Endothelial cell of umbilical vein (primary cell): ENCODE measurements around the gene ACSF3. TPM values are rescaled to one million over a fixed set of nuclear protein-coding genes. Genes with fewer than 3 reads are reported as not detected.

Experiments used
- BruUV-seq: library from RNA; stranded (reverse); fragments of 400-500 nt; replicated peaks from 2 replicates; lab custom pipeline; 2021; lab: Mats Ljungman, UMichigan
- CTCF ChIA-PET: fragments of 300-600, 350-600 bp; sonication (Branson Sonifier 250); formaldehyde crosslinking; loops from one replicate; lab custom pipeline; 2021; ENCODE audit warnings: antibody characterized with exemption, inconsistent platforms; lab: Charles Lee
- POLR2A ChIA-PET: fragments of 300-600, 350-600 bp; sonication (Branson Sonifier 250); formaldehyde crosslinking; loops from one replicate; lab custom pipeline; 2021; ENCODE audit warnings: antibody characterized with exemption, inconsistent platforms; lab: Charles Lee
- DNase-seq: peaks from one replicate; pipeline ENCODE4 v3.0.0-alpha.2; 2011; ENCODE audit warnings: low read depth, low spot score
- FAIRE-seq: peaks from 2 replicates; lab custom pipeline; 2011; peaks lifted over from hg19 to GRCh38; lab: Jason Lieb, UNC
- H2AFZ ChIP-seq: 2 replicates; pipeline ENCODE4 v1.6.0; 2012; ENCODE audit warnings: low read depth, low read length, control low read depth, inconsistent platforms
- H3K27ac ChIP-seq: 2 replicates; pipeline ENCODE4 v1.5.1; 2011; ENCODE audit warnings: low read depth, mild to moderate bottlenecking, control low read depth, low read length, moderate library complexity; ENCODE audit not compliant: insufficient read depth
- H3K27me3 ChIP-seq, 2 experiments: 2 replicates each; pipeline versions ENCODE4 v1.6.0 to v1.6.1; 2011; ENCODE audit warnings: low read length in 2 of 2, mixed read lengths in 1 of 2; ENCODE audit not compliant: control insufficient read depth in 2 of 2, insufficient read depth in 2 of 2
- H3K36me3 ChIP-seq, 2 experiments: 2 replicates in 1 of 2; 3 replicates in 1 of 2; pipeline ENCODE4 v1.5.1; 2011; ENCODE audit warnings: low read length in 2 of 2, mild to moderate bottlenecking in 1 of 2, moderate library complexity in 1 of 2; ENCODE audit not compliant: control insufficient read depth in 2 of 2, insufficient read depth in 2 of 2; ENCODE audit errors: extremely low read depth in 1 of 2
- H3K4me1 ChIP-seq: 3 replicates; pipeline ENCODE4 v1.5.1; 2011; ENCODE audit warnings: mild to moderate bottlenecking, low read length; ENCODE audit not compliant: control insufficient read depth, insufficient read depth; ENCODE audit errors: extremely low read depth
- H3K4me2 ChIP-seq: 2 replicates; pipeline ENCODE4 v1.6.1; 2011; ENCODE audit warnings: low read length, control low read depth, mixed read lengths; ENCODE audit not compliant: insufficient read depth
- H3K4me3 ChIP-seq, 3 experiments: fragments of 200-600 bp in 1 of 3; sonication (generic), shearing (Covaris generic) in 1 of 3; replicated peaks in 1 of 3; 2 replicates each; pipeline ENCODE4 v1.5.1; 2011 to 2016; ENCODE audit warnings: control low read depth in 3 of 3, low read length in 3 of 3, mild to moderate bottlenecking in 2 of 3, inconsistent platforms in 1 of 3, low read depth in 1 of 3, moderate library complexity in 1 of 3; ENCODE audit not compliant: insufficient read depth in 1 of 3
- H3K79me2 ChIP-seq: 2 replicates; pipeline ENCODE4 v1.6.0; 2012; ENCODE audit warnings: low read length, inconsistent platforms; ENCODE audit not compliant: control insufficient read depth, insufficient read depth
- H3K9ac ChIP-seq: replicated peaks from 2 replicates; pipeline ENCODE3; 2011; ENCODE audit warnings: low read length, control low read depth; ENCODE audit not compliant: insufficient read depth; ENCODE audit errors: extremely low read depth
- H3K9me1 ChIP-seq: replicated peaks from 3 replicates; pipeline ENCODE4 v1.6.0; 2011; ENCODE audit warnings: mild to moderate bottlenecking, low read length; ENCODE audit not compliant: control insufficient read depth, insufficient read depth; ENCODE audit errors: extremely low read depth
- H3K9me3 ChIP-seq: replicated peaks from 2 replicates; pipeline ENCODE4 v1.5.1; 2012; ENCODE audit warnings: low read length, inconsistent platforms; ENCODE audit not compliant: control insufficient read depth, insufficient read depth
- H4K20me1 ChIP-seq: replicated peaks from 2 replicates; pipeline ENCODE3; 2011; ENCODE audit warnings: mild to moderate bottlenecking, low read length; ENCODE audit not compliant: control insufficient read depth, insufficient read depth; ENCODE audit errors: extremely low read depth
- EZH2 ChIP-seq: IDR thresholded peaks from 2 replicates; pipeline ENCODE4 v1.6.1; 2012; ENCODE audit warnings: borderline replicate concordance, low read depth, mild to moderate bottlenecking, moderate library complexity, low read length, inconsistent platforms; ENCODE audit not compliant: severe bottlenecking
- FOS ChIP-seq: IDR thresholded peaks from 2 replicates; pipeline ENCODE4 v1.6.1; 2011; ENCODE audit warnings: mild to moderate bottlenecking, low read length, moderate library complexity, borderline replicate concordance; ENCODE audit not compliant: insufficient read depth
- GATA2 ChIP-seq: IDR thresholded peaks from 2 replicates; pipeline ENCODE4 v1.7.0; 2011; ENCODE audit warnings: low read depth, mild to moderate bottlenecking, moderate library complexity, mixed read lengths, low read length; ENCODE audit not compliant: insufficient read length, insufficient read depth
- JUN ChIP-seq: IDR thresholded peaks from 2 replicates; pipeline ENCODE4 v1.6.1; 2011; ENCODE audit warnings: borderline replicate concordance, low read depth; ENCODE audit not compliant: insufficient read length, insufficient read depth
- MYC ChIP-seq: IDR thresholded peaks from one replicate; pipeline ENCODE4 v1.6.1; 2011; ENCODE audit warnings: mild to moderate bottlenecking, low read depth, low read length
- POLR2A ChIP-seq: IDR thresholded peaks from 2 replicates; pipeline ENCODE4 v1.6.1; 2012; ENCODE audit warnings: low read depth, mild to moderate bottlenecking, control low read depth, low read length
- POLR2AphosphoS5 ChIP-seq: IDR thresholded peaks from 2 replicates; pipeline ENCODE4 v1.6.1; 2012; ENCODE audit warnings: low read depth, mild to moderate bottlenecking, control low read depth, low read length, moderate library complexity; ENCODE audit not compliant: insufficient read depth
- dilution Hi-C: fragments of 300-500 bp; cut with MboI; formaldehyde crosslinking; loops from one replicate; pipeline ENCODE4 v1.15.0; 2019; ENCODE audit warnings: low sequenced_read_pairs; ENCODE audit not compliant: extremely low pct_ligation_motif_present
- intact Hi-C: fragments of 100-400 bp; cut with micrococcal nuclease; formaldehyde crosslinking; loops from one replicate; pipeline ENCODE4 v1.10.0; 2022
- polyA plus RNA-seq, 4 experiments: library from polyadenylated mRNA; depleted of rRNA in 3 of 4; stranded (reverse) in 3 of 4; unstranded in 1 of 4; fragments of >200 nt; gene quantifications; 2 replicates each; pipeline versions ENCODE4 v1.2.1 to v1.2.3, GENCODE V29; 2011 to 2012; ENCODE audit warnings: missing spikeins in 1 of 4
- total RNA-seq: library from RNA; stranded (reverse); gene quantifications from 2 replicates; pipeline ENCODE4 v1.2.3, GENCODE V29; 2021
- TF ChIP-seq, protein P1 (sequence below): IDR thresholded peaks from 2 replicates; pipeline ENCODE4 v1.6.1; 2011; ENCODE audit not compliant: insufficient read depth, insufficient read length
- TF ChIP-seq, protein P2 (sequence below), 2 donors: IDR thresholded peaks; 1 replicate in 1 of 2; 2 replicates in 1 of 2; pipeline ENCODE4 v1.5.1; 2011; ENCODE audit warnings: low read length in 2 of 2, mild to moderate bottlenecking in 2 of 2, moderate library complexity in 2 of 2, control low read depth in 1 of 2, inconsistent platforms in 1 of 2, low read depth in 1 of 2; ENCODE audit not compliant: insufficient read depth in 1 of 2; ENCODE audit errors: extremely low read depth in 1 of 2

The ACSF3 gene
- total and polyA plus RNA-seq, 2 donors (not counting 3 experiments of a cell fraction or from before 2014, with no cell fraction given), result 18.6 to 33.2 TPM

DNA sequence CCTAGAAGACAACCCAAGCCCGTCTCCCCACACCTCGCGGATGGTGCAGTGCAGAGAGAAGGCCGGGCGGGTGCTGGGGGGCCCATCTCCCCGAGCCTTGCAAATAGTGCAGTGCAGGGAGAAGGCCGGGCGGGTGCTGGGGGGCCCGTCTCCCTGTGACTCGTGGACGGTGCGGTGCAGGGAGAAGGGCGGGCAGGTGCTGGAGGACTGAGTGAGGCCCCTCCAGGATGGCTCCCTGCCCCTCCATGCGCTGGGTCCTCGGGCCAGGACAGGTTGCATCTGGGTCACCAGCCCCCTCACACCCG, 40.0 kb upstream of the ACSF3 start:
- Histone ChIP-seq H3K4me3 (no peak overlapping the region), H3K9ac (no peak overlapping the region), H4K20me1 (no peaks in the 10 kb centered on the region), H3K36me3 (no peaks in the 10 kb centered on the region), H3K27ac (no peak overlapping the region), H3K9me3 (no peaks in the 10 kb centered on the region), H3K79me2 (no peaks in the 10 kb centered on the region), H2AFZ (no peak overlapping the region), H3K4me1 (no peaks in the 10 kb centered on the region), H3K27me3 (no peaks in the 10 kb centered on the region), H3K4me2 (no peak overlapping the region), H3K9me1 (no peaks in the 10 kb centered on the region)
- BruUV-seq, result no TSS peak
- DNase-seq, result no peak
- FAIRE-seq, result no peak
- ChIA-PET CTCF (no interaction called here), POLR2A (no interaction called here)
- dilution Hi-C loops (no loop called here), intact Hi-C loops (no loop called here)
- no peak for TF ChIP-seq POLR2A

DNA sequence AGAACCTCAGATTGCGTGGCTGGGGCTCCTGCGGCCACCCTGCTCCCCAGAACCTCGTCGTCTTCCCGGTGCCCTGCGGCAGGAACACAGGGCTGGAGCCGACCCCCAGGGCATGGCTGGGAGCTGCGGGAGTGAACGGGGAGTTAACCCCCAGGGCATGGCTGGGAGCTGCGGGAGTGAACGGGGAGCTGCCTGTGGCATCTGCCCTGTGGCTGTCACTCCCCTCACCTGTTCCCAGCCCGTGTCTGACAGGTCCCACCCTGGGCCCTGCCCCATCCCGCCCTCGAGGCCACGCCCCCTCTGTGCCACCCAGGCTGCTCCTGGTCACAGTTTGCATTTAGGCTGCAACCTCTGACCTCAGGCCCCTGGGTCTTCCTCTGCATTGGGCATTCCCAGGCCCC, 39.4 kb upstream of the ACSF3 start:
- Histone ChIP-seq H3K36me3 (no peaks in the 10 kb centered on the region), H3K9ac (no peak overlapping the region), H4K20me1 (no peaks in the 10 kb centered on the region), H3K27ac (no peak overlapping the region), H3K9me1 (no peaks in the 10 kb centered on the region), H3K79me2 (no peaks in the 10 kb centered on the region), H3K4me3 (no peak overlapping the region), H3K27me3 (no peaks in the 10 kb centered on the region), H3K4me1 (no peaks in the 10 kb centered on the region), H3K4me2 (no peak overlapping the region), H3K9me3 (no peaks in the 10 kb centered on the region), H2AFZ (no peak overlapping the region)
- dilution Hi-C loops, result no loop called here
- no TSS peak for BruUV-seq
- ChIA-PET CTCF (no interaction called here), POLR2A (no interaction called here)
- intact Hi-C loops, result no loop called here
- FAIRE-seq (no peak), DNase-seq (no peak)
- TF ChIP-seq GATA2 (no peak), FOS (no peak), POLR2AphosphoS5 (no peak), JUN (no peak), POLR2A (no peak), EZH2 (no peak), MYC (no peak)
- TF ChIP-seq, protein P1, sequence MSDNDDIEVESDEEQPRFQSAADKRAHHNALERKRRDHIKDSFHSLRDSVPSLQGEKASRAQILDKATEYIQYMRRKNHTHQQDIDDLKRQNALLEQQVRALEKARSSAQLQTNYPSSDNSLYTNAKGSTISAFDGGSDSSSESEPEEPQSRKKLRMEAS, result no peak
- TF ChIP-seq, protein P2, sequence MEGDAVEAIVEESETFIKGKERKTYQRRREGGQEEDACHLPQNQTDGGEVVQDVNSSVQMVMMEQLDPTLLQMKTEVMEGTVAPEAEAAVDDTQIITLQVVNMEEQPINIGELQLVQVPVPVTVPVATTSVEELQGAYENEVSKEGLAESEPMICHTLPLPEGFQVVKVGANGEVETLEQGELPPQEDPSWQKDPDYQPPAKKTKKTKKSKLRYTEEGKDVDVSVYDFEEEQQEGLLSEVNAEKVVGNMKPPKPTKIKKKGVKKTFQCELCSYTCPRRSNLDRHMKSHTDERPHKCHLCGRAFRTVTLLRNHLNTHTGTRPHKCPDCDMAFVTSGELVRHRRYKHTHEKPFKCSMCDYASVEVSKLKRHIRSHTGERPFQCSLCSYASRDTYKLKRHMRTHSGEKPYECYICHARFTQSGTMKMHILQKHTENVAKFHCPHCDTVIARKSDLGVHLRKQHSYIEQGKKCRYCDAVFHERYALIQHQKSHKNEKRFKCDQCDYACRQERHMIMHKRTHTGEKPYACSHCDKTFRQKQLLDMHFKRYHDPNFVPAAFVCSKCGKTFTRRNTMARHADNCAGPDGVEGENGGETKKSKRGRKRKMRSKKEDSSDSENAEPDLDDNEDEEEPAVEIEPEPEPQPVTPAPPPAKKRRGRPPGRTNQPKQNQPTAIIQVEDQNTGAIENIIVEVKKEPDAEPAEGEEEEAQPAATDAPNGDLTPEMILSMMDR (IDR thresholded peaks at IDR 0.05; ENCODE audit: extremely low read depth in 1 of 2, insufficient read depth in 1 of 2, low read depth in 1 of 2, low read length in 2 of 2), result no peak
